ENCODE measurements around the gene SERINC2. TPM values are rescaled to one million over a fixed set of nuclear protein-coding genes. Genes with fewer than 3 reads are reported as not detected.

Gene SERINC2
- total RNA-seq, 1 experiment from 2014 or later = 14.1 TPM

DNA sequence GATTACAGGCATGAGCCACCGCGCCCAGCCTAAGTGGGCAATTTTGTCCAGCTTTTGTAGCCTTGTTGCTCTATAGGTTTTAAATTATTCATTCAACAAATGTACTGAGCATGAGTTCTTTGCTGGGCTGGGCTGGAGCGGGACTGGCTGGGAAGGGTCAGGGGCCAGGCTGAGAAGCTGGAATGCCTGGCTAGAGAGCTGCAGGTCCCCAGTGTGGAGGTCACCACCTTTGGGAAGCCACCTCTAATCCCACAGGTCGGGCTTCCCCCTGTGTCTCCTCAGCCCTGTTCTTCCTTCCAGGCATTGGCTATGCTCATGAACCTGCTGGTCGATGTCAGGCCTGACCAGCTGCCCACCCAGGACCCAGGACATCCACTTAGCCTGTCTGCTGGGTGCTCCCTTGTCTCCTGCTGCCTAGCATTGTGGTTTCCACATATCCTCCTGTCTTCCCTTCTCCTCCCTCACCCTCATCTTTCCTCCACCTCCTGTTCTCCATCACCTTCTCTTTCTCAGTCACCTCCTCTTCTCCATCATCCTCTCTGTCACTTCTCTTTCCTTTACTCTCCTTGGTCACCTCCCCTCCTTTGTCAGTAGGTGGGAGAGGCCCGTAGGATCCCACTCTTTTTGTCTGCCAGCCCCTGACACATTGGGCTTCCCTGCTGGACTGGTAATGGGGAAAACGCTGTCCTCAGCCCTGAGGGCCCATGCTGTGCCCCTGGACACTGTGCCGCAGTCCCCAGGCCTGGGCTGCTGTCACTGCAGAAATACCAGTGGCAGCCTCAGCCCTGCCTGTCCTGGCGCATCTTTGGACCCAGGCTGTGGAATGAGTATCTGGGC, 23.8 kb downstream of the SERINC2 start:
- Mint-ChIP-seq H3K27ac (peak overlapping the region in 2 of 3 experiments; percentile 1 to 21; a peak in 1 of 7 replicates), H3K27me3 (ENCODE audit: low read depth) (peaks cover 2% of the 10 kb centered on the region; the same call in 1 of the 2 replicates), H3K9me3 (no peaks in the 10 kb centered on the region), H3K36me3 (ENCODE audit: insufficient read depth in 1 of 3, low read depth in 3 of 3) (peaks cover 4 to 13% (median 7%) of the 10 kb centered on the region in 3 experiments; a peak in 5 of 7 replicates), H3K4me1 (peaks cover 5 to 16% of the 10 kb centered on the region in 2 experiments), H3K4me3 (no peak overlapping the region)
- H3K27me3 ChIP-seq (ENCODE audit: insufficient read depth, low read length) = no peaks in the 10 kb centered on the region
- no peak overlapping the region for H3K23ac ChIP-seq (ENCODE audit: insufficient read length, low read depth, low read length)
- no peaks in the 10 kb centered on the region for H3K79me2 ChIP-seq (ENCODE audit: insufficient read depth, low read length)
- H3T11ph ChIP-seq (ENCODE audit: low read length) = no peak overlapping the region
- H2BK15ac ChIP-seq (ENCODE audit: low read depth, low read length) = no peak overlapping the region
- H3K18ac ChIP-seq (ENCODE audit: insufficient read length, low read depth, low read length) = peak overlapping the region; percentile 32
- no peak overlapping the region for H3K14ac ChIP-seq (ENCODE audit: insufficient read depth, low read length)
- H2BK12ac ChIP-seq (ENCODE audit: insufficient read length, low read depth, low read length) = no peak overlapping the region
- H2BK20ac ChIP-seq (ENCODE audit: low read depth, low read length, poor library complexity, severe bottlenecking) = no peak overlapping the region
- TF ChIP-seq, protein P1, sequence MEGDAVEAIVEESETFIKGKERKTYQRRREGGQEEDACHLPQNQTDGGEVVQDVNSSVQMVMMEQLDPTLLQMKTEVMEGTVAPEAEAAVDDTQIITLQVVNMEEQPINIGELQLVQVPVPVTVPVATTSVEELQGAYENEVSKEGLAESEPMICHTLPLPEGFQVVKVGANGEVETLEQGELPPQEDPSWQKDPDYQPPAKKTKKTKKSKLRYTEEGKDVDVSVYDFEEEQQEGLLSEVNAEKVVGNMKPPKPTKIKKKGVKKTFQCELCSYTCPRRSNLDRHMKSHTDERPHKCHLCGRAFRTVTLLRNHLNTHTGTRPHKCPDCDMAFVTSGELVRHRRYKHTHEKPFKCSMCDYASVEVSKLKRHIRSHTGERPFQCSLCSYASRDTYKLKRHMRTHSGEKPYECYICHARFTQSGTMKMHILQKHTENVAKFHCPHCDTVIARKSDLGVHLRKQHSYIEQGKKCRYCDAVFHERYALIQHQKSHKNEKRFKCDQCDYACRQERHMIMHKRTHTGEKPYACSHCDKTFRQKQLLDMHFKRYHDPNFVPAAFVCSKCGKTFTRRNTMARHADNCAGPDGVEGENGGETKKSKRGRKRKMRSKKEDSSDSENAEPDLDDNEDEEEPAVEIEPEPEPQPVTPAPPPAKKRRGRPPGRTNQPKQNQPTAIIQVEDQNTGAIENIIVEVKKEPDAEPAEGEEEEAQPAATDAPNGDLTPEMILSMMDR (conservative IDR thresholded peaks at IDR 0.05) = no peak
- no peak overlapping the region for H3K9ac ChIP-seq (ENCODE audit: extremely low read depth, insufficient read length, low read length)
- H3K27ac ChIP-seq (ENCODE audit: insufficient read length, low read depth, low read length) = no peak overlapping the region
- H3K56ac ChIP-seq (ENCODE audit: insufficient read length, low read depth, low read length) = no peak overlapping the region
- no peak overlapping the region for H4K8ac ChIP-seq (replicated peaks; ENCODE audit: insufficient read length, low read depth, low read length)
- H2AFZ ChIP-seq (ENCODE audit: low read length) = no peak overlapping the region
- H2BK120ac ChIP-seq (ENCODE audit: low read depth, low read length, poor library complexity, severe bottlenecking) = no peak overlapping the region
- H4K5ac ChIP-seq (ENCODE audit: insufficient read length, low read depth, low read length) = no peak overlapping the region
- no peak overlapping the region for H4K91ac ChIP-seq (ENCODE audit: insufficient read length, low read depth, low read length)
- H4K20me1 ChIP-seq (ENCODE audit: control insufficient read depth, insufficient read depth, insufficient read length) = no peaks in the 10 kb centered on the region
- no peak overlapping the region for H2BK5ac ChIP-seq (ENCODE audit: insufficient read length, low read length)
- H3K4ac ChIP-seq (ENCODE audit: low read depth, low read length) = no peak overlapping the region
- H3K4me1 ChIP-seq (ENCODE audit: insufficient read depth, low read length) = no peaks in the 10 kb centered on the region
- no peak overlapping the region for H2AK5ac ChIP-seq (ENCODE audit: insufficient read length, low read length)
- DNase-seq = peak; percentile 25
- H3K79me1 ChIP-seq (ENCODE audit: insufficient read depth, low read depth, low read length, poor library complexity, severe bottlenecking) = no peaks in the 10 kb centered on the region
- WGBS (ENCODE audit: extremely low coverage, insufficient read length, low lambda C conversion rate) = no CpG with 5 or more reads among the region's 9 CpGs
- H3K9me3 ChIP-seq (ENCODE audit: control insufficient read depth, low read depth, low read length) = no peaks in the 10 kb centered on the region
- no peak overlapping the region for H3K4me2 ChIP-seq (ENCODE audit: insufficient read depth, insufficient read length, low read length)
- no peaks in the 10 kb centered on the region for H3K23me2 ChIP-seq (ENCODE audit: insufficient read length, low read depth, low read length, poor library complexity, severe bottlenecking)
